Stimulated activated naive CD8-positive, alpha-beta T cell treated with anti-CD3 and anti-CD28 coated beads, Interleukin-15, Interleukin-2, amounts not matched to agents 100 ng/mL and 50 ng/mL, for 24 hours (primary cell): ENCODE data around the gene LOXL4.
A peak's percentile ranks its signal among the peaks of the same experiment; 100 is the strongest.

Experiments used
- H3K27ac Mint-ChIP-seq: one replicate; pipeline ENCODE4 v1.8.0; 2021; ENCODE audit warnings: mild to moderate bottlenecking, mixed read lengths
- H3K27me3 Mint-ChIP-seq: one replicate; pipeline ENCODE4 v1.8.0; 2021; ENCODE audit warnings: mixed read lengths
- H3K36me3 Mint-ChIP-seq: one replicate; pipeline ENCODE4 v1.8.0; 2021; ENCODE audit warnings: low read depth, mixed read lengths
- H3K4me1 Mint-ChIP-seq: one replicate; pipeline ENCODE4 v1.8.0; 2021; ENCODE audit warnings: low read depth, mixed read lengths
- H3K4me3 Mint-ChIP-seq: one replicate; pipeline ENCODE4 v1.8.0; 2021; ENCODE audit warnings: mild to moderate bottlenecking, mixed read lengths
- H3K9me3 Mint-ChIP-seq: one replicate; pipeline ENCODE4 v1.8.0; 2021; ENCODE audit warnings: mixed read lengths

Gene LOXL4

GRCh38 chr10:98267894-98268693, at the start of gene LOXL4:
Gene LOXL4 (minus strand): TSS chr10:98268194. CDS start chr10:98263019, 5,175 bp downstream.
- Mint-ChIP-seq H3K27ac (no peak within 1 kb of the TSS), H3K4me3 (peak within 1 kb of the TSS; percentile 60), H3K27me3 (peaks cover 32% of the 10 kb centered on the region), H3K9me3 (no peaks in the 10 kb centered on the region), H3K36me3 (no peaks in the 10 kb centered on the region), H3K4me1 (no peaks in the 10 kb centered on the region)

DNA sequence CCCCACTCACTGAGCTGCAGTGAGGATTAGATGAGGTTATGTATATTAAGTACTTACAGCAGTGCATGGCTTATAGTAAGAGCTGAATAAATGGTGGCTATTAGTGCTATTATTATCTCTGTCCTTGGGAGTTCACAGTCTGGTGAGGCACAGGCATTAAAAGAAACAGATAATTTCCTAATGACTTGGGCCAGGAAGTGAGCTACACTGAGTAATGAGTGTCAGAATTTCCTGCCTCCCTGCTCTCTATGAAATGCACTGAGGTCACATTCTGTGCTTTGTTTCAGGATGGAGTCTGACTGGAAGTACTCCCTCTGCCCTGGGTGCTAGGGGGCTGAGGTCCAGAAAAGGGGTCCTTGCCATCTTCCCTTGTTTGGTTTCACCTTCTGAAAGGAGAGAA, 48.7 kb upstream of the LOXL4 start:
- Mint-ChIP-seq H3K4me3 (no peak overlapping the region), H3K36me3 (no peaks in the 10 kb centered on the region), H3K4me1 (no peaks in the 10 kb centered on the region), H3K27me3 (peaks cover 5% of the 10 kb centered on the region), H3K27ac (no peak overlapping the region), H3K9me3 (no peaks in the 10 kb centered on the region)

DNA sequence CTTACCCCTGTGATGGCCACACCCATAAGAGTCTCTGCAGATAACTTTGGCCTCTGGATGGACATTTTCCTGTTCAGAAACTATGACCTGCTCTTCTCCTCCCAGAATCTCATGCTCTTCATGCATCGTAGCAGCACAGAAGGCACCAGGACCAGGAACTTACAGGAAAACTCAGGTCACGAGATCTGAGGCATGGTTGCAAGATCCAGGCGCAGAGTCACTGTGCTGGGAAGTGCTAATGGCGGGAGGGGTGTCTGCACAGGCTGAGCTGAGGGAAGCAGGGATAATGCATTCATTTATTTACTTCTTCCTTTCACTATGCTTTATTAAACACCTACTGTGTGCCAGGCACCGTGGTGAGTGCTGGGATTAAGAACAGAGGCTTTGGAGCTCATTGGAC, 48.2 kb upstream of the LOXL4 start:
- H3K27me3 Mint-ChIP-seq, result peaks cover 5% of the 10 kb centered on the region
- no peak overlapping the region for H3K27ac Mint-ChIP-seq

GRCh38 chr10:98314532-98315284, 46.7 kb upstream of the LOXL4 start:
- Mint-ChIP-seq H3K4me3 (no peak overlapping the region), H3K4me1 (no peaks in the 10 kb centered on the region), H3K36me3 (no peaks in the 10 kb centered on the region), H3K9me3 (no peaks in the 10 kb centered on the region), H3K27me3 (peaks cover 5% of the 10 kb centered on the region), H3K27ac (no peak overlapping the region)

More for the DNA sequence above, 48.2 kb upstream of the LOXL4 start:
- Mint-ChIP-seq H3K36me3 (no peaks in the 10 kb centered on the region), H3K4me3 (no peak overlapping the region), H3K9me3 (no peaks in the 10 kb centered on the region), H3K4me1 (no peaks in the 10 kb centered on the region)

GRCh38 chr10:98313598-98313997, 45.6 kb upstream of the LOXL4 start:
- H3K36me3 Mint-ChIP-seq, result no peaks in the 10 kb centered on the region
- H3K9me3 Mint-ChIP-seq, result no peaks in the 10 kb centered on the region
- no peak overlapping the region for H3K4me3 Mint-ChIP-seq
- no peak overlapping the region for H3K27ac Mint-ChIP-seq
- peaks cover 15% of the 10 kb centered on the region for H3K27me3 Mint-ChIP-seq
- H3K4me1 Mint-ChIP-seq, result no peaks in the 10 kb centered on the region

GRCh38 chr10:98312822-98313221, 44.8 kb upstream of the LOXL4 start:
- Mint-ChIP-seq H3K4me1 (no peaks in the 10 kb centered on the region), H3K4me3 (no peak overlapping the region), H3K27me3 (peaks cover 18% of the 10 kb centered on the region), H3K9me3 (no peaks in the 10 kb centered on the region), H3K27ac (no peak overlapping the region), H3K36me3 (no peaks in the 10 kb centered on the region)

GRCh38 chr10:98312349-98312748, 44.4 kb upstream of the LOXL4 start:
- Mint-ChIP-seq H3K4me3 (no peak overlapping the region), H3K27ac (no peak overlapping the region), H3K4me1 (no peaks in the 10 kb centered on the region), H3K27me3 (peaks cover 20% of the 10 kb centered on the region), H3K9me3 (no peaks in the 10 kb centered on the region), H3K36me3 (no peaks in the 10 kb centered on the region)

DNA sequence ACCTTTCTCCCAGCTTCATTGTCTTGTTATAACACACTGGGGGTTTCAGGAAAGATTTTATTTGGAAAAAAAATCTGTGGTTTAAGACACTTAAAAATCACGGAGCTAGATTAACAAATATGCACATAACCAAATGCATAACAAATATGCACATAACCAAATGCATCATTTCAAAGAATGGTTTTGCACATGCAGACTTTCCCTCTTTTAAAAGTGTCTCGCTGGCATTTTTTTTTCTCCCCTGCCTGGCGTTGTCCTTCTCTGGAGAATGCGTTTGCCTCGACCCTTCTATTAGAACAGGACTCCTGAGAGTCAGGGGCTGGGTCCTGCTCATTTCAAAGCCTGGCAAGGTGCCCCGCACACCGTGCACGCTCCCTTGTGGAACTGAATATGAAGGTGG, 42.7 kb upstream of the LOXL4 start:
- H3K27ac Mint-ChIP-seq, result no peak overlapping the region
- H3K9me3 Mint-ChIP-seq, result peaks cover 4% of the 10 kb centered on the region
- peaks cover 28% of the 10 kb centered on the region for H3K27me3 Mint-ChIP-seq

DNA sequence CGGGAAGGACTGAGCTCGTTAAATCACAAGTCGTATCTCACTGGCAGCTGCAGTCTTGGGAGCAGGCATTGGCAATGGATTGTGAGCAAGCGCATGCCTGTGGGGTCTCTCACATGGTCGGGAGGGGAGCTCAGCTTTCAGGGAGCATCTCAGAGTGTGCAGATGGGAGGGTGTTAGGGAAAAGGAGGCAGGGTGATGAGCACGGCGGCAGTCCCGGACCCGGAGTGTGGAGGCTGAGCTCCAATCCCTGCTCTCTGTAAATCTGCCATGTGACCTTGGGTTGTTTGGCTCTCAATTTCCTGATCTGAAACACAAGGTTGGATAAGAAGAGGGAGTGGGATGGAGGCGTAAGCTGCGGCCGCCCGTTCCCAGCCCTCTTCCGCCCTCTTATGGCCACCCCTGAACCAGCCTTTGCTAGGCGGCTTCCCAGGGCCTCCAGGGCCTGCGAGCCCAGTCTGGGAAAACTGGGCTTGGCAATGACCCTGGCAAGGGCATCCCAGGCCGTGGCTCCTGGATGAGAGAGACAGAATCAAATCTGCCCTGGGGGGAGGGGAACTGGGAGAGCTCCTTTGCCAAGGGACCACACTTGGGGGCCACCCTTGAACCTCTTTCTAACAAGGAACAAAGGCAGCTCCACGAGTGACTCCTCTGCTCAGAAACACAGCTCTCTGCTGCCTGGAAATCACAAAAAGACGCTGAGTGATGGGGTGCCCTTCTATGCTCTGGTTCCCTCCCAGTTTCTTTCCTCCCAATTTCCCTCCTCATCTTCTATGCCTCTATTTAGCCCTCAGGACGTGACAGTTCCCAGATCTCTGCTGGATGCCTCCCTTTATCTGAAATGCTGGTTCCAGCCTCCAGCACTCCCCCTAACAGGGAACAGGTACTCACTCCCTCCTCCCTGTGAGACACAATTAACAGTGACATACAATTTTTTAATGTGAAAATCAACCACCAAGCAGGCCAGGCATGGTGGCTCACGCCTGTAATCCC, 41.7 kb upstream of the LOXL4 start:
- Mint-ChIP-seq H3K36me3 (no peaks in the 10 kb centered on the region), H3K27me3 (peaks cover 33% of the 10 kb centered on the region), H3K27ac (no peak overlapping the region), H3K4me1 (no peaks in the 10 kb centered on the region), H3K9me3 (peaks cover 4% of the 10 kb centered on the region), H3K4me3 (no peak overlapping the region)

More for the DNA sequence above, 42.7 kb upstream of the LOXL4 start:
- Mint-ChIP-seq H3K4me1 (no peaks in the 10 kb centered on the region), H3K36me3 (no peaks in the 10 kb centered on the region), H3K4me3 (no peak overlapping the region)

- Mint-ChIP-seq H3K27me3 (peaks cover 34% of the 10 kb centered on the region), H3K9me3 (peaks cover 4% of the 10 kb centered on the region), H3K4me3 (no peak overlapping the region), H3K4me1 (no peaks in the 10 kb centered on the region), H3K27ac (no peak overlapping the region), H3K36me3 (no peaks in the 10 kb centered on the region)
These were observed 40.8 kb upstream of the LOXL4 start for GRCh38 chr10:98308669-98309365.

DNA sequence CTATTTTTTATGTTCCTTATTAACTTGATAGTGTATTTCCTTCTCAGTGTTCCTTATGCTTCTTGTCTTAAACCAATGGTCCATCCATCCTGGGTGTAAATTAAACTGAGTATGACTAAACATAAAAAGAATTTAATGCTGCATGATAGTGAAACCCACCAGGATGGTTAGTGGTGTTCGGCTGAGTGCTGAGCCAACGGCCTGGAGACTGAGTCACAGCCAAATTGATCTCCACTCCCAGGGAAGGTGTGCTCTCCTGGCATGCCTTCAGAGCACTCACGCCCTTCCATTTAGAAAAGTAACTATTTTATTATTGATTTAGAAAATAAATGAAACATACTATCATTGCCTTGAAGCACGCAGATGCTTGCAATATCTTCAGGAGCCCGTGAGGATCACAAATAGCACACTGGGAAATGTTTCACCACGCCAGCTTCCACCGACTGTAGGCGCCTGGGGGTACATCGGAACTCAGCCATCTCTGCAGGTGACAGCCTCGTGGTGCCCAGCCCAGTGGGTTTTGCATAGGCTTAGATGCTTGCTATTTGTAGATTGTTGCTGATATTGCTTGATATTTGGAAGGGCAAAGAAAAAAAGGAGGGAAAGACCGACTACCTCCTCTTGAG, 40.0 kb upstream of the LOXL4 start:
- Mint-ChIP-seq H3K27ac (no peak overlapping the region), H3K4me1 (no peaks in the 10 kb centered on the region), H3K36me3 (no peaks in the 10 kb centered on the region), H3K27me3 (peaks cover 37% of the 10 kb centered on the region), H3K9me3 (peaks cover 4% of the 10 kb centered on the region), H3K4me3 (no peak overlapping the region)

- no peaks in the 10 kb centered on the region for H3K4me1 Mint-ChIP-seq
- peaks cover 4% of the 10 kb centered on the region for H3K9me3 Mint-ChIP-seq
- H3K27me3 Mint-ChIP-seq, result peaks cover 39% of the 10 kb centered on the region
- no peak overlapping the region for H3K27ac Mint-ChIP-seq
- H3K36me3 Mint-ChIP-seq, result no peaks in the 10 kb centered on the region
- no peak overlapping the region for H3K4me3 Mint-ChIP-seq
These were observed 38.5 kb upstream of the LOXL4 start for GRCh38 chr10:98306501-98306900.

DNA sequence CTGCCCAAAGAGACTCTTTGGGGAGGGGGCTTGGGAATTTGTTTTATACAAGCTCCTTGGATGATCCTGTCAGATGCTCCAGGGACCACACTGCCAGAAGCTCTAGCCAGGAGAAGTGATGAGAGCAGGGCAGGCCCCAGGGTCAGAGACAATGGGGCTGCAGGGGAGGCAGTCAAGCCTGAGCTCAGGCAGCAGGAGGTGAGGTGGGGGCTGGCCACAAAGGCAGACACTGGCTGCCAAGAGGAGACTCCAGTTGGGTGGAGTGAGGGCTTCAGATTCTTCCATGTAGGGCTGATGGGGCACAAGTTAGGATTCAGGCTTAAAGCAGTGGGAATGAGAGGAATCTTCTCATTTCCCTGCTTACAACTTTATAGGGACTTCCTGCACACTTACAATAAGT, 35.6 kb upstream of the LOXL4 start:
- H3K4me3 Mint-ChIP-seq, result no peak overlapping the region
- H3K9me3 Mint-ChIP-seq, result peaks cover 4% of the 10 kb centered on the region
- no peaks in the 10 kb centered on the region for H3K4me1 Mint-ChIP-seq
- no peaks in the 10 kb centered on the region for H3K36me3 Mint-ChIP-seq
- no peak overlapping the region for H3K27ac Mint-ChIP-seq
- peaks cover 40% of the 10 kb centered on the region for H3K27me3 Mint-ChIP-seq
